Activated T-helper 9 cell treated with anti-CD3 and anti-CD28 coated beads, Interleukin-2, amount 50 U/mL, for 16 hours (primary cell): ENCODE data around the gene FIGNL1.

ENCODE experiments used
- DNase-seq: peaks from one replicate; pipeline ENCODE4 v3.0.0-alpha.2; 2020; ENCODE audit warnings: low read depth

The FIGNL1 gene

GRCh38 chr7:50449881-50450589 lies at the start of gene FIGNL1:
Gene FIGNL1, minus strand, starts transcription at chr7:50450350. Its CDS starts 3,063 bp downstream, at chr7:50447287.
- peak; percentile 75 for DNase-seq

DNA sequence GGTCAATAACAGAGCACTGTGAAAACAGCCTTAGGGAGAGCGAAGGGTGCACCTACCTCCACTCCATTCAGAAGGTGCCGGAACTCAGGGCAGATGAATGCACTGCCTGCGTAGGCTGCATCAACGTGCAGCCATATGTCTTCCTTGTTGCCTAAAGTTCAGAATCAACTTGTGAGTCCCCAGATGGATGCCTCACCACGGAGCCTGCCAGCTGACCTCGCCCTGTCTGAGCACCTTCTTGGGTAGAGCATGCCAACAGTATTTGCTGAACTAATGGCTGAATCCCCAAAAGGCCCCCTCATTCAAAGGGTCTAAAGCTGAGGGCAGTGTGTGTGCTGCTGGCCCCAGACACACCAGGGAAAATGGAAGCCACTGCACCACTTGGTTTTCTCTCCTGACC lies 48.9 kb upstream of the FIGNL1 start:
- DNase-seq = no peak

DNA sequence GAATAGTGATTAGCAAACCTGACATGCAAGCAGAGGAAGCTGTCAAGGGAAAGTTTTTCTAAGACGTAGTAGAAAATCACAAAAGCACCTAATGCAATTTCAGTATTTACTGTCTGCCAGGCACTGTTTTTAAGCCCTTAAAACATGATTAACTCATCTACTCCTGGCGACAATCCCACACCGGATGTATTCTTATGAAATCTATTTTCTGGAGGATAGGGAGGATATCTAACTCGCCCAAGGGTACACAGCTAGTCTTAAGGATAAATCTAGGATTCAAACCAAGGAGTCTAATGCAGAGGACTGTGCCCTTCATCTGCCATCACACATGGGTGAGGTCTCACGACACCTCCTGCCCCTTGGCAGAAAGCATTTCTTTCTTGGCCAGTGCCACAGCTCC lies 47.8 kb upstream of the FIGNL1 start:
- no peak for DNase-seq

DNA sequence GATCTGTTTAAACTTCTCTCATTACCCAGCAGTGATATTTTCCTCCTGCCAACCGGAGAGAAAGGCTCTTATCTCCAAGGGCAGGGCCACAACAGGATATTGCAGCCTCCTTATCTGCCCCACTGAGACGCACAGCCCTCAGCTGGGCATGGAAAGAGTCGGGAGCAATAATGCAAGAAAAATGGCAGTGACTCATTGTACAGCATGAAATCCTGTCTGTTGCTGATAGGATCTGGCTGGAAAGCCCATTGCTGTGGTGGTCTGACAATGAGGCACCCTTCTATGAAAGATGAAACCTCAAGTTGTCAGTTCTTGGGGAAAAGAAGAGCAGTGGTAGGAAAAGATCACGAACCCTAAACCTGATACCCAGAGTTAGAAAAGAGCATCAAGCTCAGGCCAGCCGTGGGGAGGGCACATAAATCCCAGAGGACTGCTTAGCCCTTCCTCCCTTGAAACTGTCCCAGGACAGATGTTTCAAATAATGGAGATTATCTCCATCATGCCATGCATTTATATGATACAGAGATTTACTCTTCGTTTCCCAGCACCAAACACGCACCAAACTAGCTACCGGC lies 47.0 kb upstream of the FIGNL1 start:
- no peak for DNase-seq

DNA sequence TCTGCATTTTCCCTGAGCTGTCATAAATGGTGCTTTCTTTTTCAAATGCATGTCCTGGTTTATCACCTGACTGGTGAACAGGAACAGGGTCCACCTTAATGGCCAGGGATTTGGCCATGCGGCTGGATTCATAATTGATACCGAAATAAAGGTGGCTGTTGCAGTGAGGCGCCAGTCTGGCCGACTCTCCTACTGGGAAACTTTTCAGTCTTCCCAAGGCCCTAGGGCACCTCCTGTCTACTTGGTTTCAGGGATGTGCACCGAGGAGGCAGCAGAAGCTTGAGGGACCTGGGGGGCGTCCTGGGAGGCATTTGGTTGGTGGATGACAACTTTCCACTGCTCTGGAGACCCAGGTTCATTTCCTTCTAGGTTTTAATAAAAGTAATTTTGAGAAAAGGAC lies 46.4 kb upstream of the FIGNL1 start:
- no peak for DNase-seq

DNA sequence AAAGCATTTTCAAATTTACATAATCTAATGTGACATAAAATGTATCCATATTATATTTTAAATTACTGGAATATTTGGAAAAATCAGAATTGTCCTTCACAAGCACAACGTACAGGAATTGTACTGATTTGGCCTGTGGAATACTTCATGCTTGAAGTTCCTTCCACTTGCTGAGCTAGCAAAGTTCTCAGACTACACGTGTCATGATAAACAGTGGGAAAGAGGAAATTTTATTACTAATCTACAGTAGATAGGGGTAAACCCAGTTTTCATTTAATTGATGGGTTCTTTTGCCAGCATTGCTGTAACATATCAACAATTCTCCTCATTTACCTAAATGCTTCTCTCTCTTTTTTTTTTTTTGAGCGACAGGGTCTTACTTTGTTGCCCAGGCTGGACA lies 45.6 kb upstream of the FIGNL1 start:
- no peak for DNase-seq

DNA sequence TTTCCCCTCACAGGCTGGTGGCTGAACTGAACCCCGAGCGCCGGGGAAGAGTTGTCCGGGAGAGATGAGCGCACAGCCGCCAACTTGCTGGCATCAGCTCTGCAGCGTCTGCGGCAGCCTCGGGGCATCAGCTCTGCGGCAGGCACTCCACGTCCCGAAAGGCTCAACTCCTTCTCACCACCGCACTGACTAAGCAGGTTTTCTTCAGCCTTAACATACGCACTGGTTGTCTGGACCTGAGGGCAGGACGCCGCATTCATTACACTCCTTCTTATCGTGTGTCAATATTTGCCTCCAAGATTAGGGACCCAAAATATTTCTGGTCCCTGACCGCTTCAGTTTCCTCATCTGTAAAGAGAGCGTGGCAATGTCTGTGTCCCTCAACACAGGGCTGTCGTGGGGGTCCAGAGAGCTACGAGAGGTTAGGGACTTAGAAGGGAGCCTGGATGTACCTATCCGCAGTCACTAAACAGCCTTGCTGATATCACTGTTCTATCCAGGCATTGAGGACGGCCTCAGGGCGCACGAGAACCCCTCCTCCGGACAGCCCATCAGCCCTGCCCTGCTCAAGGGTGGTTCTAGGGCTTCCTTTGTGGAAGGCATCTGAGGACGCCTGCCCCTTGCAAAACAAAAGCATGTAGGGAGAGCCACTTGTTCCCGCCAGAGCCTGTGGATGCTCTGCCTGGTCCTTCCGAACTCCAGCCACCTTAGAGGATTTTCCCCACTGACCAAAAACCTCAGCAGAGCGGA lies 42.8 kb upstream of the FIGNL1 start:
- no peak for DNase-seq

GRCh38 chr7:50491943-50492342 lies 41.8 kb upstream of the FIGNL1 start:
- no peak for DNase-seq

DNA sequence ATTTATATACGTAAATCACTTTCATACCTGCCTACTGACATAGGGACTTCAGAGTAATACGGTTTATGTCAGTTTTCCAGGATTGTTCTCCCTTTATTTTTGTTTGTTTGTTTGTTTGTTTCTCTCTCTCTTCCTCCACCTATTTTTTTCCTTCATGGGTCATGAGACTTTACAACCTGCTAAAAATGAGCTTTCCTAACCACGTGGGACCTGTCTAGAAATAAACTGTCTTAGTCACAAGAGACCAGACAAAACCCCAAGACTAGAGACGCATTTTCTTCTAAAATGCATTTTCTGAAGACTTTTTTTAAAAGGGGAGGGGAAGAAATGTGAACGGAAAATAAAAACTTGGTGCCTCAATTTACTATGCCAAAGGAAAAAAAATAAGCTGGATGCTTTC lies 41.1 kb upstream of the FIGNL1 start:
- no peak for DNase-seq

- no peak for DNase-seq
These were observed 38.2 kb upstream of the FIGNL1 start for GRCh38 chr7:50488379-50488778.

- DNase-seq = no peak
These were observed 36.4 kb upstream of the FIGNL1 start for GRCh38 chr7:50486512-50486911.

DNA sequence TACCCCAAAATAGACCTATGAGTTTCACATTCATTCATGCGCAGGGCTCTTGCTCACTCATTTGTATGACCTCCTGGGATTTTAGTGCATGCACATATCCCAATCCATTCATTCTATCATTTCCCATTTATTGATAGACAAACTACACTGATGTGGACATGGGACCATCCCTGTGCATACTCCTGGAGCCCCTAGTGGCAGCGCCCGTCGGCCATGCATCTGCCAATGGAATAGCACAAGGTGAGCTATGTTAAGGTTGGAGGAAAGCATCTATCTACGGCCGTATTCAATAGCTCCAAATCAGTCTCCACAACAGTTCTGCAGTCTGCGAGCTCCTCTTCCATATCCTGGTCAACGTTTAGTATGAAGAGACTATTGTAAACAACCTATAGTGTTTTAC lies 31.7 kb upstream of the FIGNL1 start:
- no peak for DNase-seq

DNA sequence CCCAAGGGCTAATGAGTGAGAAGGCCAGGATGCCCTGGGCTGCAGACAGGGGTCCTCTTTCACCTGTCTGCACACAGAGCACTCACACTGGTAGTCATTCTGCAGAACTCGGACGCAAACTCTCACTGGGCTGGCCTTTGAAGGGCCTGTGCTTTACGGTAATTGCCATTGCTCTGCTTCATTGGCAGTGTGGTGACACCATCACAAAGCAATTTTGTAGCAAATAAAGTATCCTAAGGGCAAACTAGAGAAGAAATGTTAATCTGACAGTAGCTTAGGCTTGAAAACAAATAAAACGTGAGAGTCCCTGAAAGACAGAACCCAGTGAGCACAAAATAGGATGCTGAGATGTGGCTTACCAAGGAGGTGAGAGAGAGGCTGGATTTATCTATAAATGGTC lies 30.6 kb upstream of the FIGNL1 start:
- no peak for DNase-seq

DNA sequence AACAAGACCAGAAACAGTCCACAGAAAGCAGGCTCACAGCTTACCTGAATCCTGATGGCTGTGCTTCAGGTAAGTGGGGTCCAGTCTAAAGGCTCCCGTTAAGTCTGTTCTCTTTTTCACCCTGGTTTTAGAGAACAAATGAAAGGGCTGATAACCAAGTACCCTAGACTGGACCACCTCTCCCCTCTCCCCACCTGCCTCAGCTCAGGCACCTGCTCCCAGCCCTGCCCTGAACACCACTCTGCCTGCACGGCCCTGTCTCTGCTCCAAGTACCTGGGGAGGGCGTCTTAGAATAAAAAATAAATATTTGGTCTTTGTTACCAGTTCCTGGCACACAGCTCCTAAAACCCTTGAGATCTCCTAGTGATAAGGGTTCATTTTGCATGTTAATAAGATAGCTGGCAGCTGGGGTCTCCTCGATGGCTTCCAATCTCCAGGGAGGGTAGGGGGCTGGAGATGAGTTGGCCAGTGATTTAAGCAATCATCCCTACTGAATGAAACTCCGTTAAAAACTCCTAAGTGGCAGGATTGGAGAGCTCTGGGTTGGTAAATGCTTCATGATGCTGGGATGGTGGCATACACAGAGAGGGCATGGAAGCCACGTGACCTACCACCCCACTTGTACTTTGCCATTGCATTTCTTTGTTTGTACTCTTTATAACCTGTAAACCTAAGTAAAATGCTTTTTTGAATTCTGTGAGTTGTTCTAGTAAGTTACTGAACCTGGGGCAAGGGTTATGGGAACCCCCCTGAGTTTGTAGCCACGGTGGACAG lies 29.8 kb upstream of the FIGNL1 start:
- no peak for DNase-seq

DNA sequence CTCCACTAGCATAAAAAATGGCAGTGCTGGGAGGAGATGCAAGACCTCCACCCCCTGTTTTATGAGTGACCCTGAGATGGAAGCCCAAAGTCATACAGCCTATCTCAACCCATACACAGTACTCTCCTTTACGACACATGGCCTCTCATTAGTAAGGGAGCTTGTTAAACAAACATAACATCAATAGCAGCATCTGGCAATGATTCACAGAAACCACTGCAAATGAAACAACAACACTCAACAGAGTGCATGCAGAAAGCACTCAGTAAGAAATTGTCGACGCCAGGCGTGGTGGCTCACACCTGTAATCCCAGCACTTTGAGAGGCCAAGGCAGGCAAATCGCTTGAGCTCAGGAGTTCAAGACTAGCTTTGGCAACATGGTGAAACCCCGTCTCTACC lies 27.5 kb upstream of the FIGNL1 start:
- no peak for DNase-seq

DNA sequence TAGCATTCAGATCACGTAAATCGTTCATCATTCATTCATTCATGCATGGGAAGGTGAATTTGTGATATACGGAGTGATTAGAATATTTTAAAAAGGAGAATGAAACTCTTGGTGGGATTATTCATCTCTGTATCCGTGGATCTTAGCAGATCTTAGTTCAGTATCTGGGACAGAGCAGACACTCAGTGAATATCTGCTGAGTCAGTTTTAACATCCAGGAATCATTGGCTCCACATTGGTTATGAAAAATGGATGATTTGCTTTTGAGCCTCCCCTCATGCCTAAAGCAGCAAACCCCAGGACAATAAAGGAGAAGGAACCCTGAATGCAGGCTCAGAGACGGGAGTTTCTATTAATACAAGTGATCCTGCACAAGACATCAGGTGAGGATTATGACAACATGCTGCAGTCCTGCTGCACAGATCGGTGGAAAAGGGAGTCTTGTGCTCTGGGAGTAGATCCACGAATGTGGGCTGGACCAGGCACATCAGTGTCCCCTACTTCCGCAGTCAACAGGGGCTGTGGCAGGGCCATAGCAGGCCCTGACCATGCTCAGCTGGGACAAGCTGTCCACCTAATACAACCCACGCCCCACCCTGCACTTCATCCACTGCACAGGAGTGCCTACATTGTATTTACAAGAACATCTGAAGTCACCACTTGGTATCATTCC lies 26.9 kb upstream of the FIGNL1 start:
- no peak for DNase-seq

GRCh38 chr7:50475340-50475739 lies 25.2 kb upstream of the FIGNL1 start:
- no peak for DNase-seq

DNA sequence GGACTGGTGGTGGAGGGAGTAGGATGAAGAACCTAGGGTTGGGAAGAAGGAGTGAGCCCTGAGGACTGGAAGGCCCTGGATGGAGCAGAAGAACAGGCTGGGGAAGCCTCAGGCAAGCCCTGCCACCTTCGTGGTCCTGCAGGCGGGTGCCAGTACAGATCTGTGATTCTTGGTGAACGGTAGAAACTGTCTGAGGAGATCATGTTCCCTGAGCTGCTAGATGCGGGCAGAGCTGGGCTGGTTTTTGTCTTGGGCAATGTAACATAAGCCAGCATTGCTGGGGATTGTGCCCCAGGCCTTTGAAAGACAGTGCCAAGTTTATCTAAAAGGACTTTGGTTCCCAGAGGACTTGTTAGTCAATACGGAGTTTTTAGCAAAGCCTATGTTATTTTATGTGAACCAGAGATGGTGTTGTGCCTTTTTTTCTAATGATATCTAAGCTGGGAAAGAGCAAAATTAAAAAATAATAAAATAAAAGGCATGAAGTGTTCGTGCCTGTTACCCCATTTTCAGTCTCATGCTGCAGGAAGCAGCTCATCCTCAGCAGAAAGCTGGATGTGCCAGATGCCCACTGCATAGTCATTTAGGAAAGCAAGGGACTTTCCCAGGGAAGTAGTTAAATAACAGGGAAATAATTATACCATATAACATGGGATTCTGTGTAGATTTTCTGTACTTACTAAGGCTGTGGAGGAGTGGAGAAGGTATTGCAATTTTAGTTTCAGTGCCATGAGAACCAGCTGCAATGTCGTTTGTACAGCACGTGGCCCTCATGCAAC lies 24.4 kb upstream of the FIGNL1 start:
- no peak for DNase-seq

GRCh38 chr7:50473531-50473930 lies 23.4 kb upstream of the FIGNL1 start:
- no peak for DNase-seq

DNA sequence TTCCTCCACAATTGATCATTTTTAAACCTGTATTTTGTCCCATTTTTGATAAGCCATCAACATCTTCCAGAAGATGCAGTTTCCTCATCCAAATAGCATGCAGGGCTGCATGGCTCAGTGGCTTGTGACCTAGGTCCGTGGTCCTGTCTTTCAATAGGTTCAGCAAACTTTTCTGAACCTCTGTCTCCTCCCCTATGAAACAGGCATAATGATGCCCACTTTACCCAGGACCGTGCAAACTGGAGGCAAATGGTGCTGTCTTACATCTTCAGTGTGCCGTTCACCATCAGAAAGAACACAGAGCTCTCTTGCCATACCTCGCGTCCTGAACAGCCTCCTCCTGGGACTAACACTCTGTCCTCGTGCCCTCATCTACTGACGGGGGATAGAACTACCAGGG lies 22.3 kb upstream of the FIGNL1 start:
- no peak for DNase-seq

DNA sequence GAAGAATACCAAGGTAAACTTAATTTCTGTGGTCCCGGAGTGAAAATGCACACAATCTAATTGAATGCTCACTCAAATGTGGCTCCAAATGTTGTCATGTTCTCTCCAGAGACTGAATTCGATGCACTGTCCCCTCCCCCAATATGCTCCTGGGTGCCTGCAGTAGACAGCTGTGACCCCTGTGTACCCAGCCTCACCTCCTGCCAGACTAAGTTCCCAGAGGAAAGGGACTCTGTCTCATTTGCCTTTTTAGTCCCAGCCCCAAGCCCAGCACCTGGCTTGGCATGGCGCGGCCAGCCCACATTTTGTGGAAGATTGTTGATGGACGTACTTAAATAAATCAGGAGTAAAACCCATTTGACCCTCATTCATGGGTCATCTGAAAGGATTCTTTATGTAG lies 21.8 kb upstream of the FIGNL1 start:
- DNase-seq = no peak
